Glutamatergic neuron (in vitro differentiated cells): ENCODE data around the gene FRMPD4. TPM values are rescaled to one million over a fixed set of nuclear protein-coding genes. Genes with fewer than 3 reads are reported as not detected.

ENCODE experiments used
- DNase-seq: peaks from one replicate; pipeline ENCODE4 v3.0.0; 2022
- H3K27ac Mint-ChIP-seq: one replicate; pipeline ENCODE4 v1.8.0; 2020; ENCODE audit warnings: mild to moderate bottlenecking, mixed read lengths, inconsistent platforms; ENCODE audit not compliant: unreplicated experiment
- H3K27me3 Mint-ChIP-seq: one replicate; pipeline ENCODE4 v1.8.0; 2020; ENCODE audit warnings: mild to moderate bottlenecking, moderate library complexity, mixed read lengths, inconsistent platforms; ENCODE audit not compliant: unreplicated experiment
- H3K36me3 Mint-ChIP-seq: one replicate; pipeline ENCODE4 v1.8.0; 2020; ENCODE audit warnings: mild to moderate bottlenecking, mixed read lengths, inconsistent platforms; ENCODE audit not compliant: unreplicated experiment
- H3K4me1 Mint-ChIP-seq: one replicate; pipeline ENCODE4 v1.8.0; 2020; ENCODE audit warnings: mild to moderate bottlenecking, low read depth, mixed read lengths, inconsistent platforms; ENCODE audit not compliant: unreplicated experiment
- H3K4me3 Mint-ChIP-seq: one replicate; pipeline ENCODE4 v1.8.0; 2020; ENCODE audit warnings: mild to moderate bottlenecking, mixed read lengths, inconsistent platforms; ENCODE audit not compliant: unreplicated experiment
- H3K9me3 Mint-ChIP-seq: one replicate; pipeline ENCODE4 v1.8.0; 2020; ENCODE audit warnings: mild to moderate bottlenecking, moderate library complexity, mixed read lengths, inconsistent platforms; ENCODE audit not compliant: unreplicated experiment
- total RNA-seq: library from RNA; stranded (reverse); fragmentation: NEBNext Ultra II Directional; extraction: Animal tissue kit (Norgen Biotek cat#: 25700); gene quantifications from one replicate; pipeline ENCODE4 v1.2.1, GENCODE V29; 2021; ENCODE audit not compliant: unreplicated experiment
- TF ChIP-seq, protein P1 (sequence below): fragments of 200-600 bp; sonication (generic); IDR thresholded peaks from one replicate; pipeline ENCODE4 v1.5.0; 2021; ENCODE audit not compliant: partially characterized antibody, unreplicated experiment

The FRMPD4 gene
- total RNA-seq, 1 donor from 2014 or later = 6.2 TPM

DNA sequence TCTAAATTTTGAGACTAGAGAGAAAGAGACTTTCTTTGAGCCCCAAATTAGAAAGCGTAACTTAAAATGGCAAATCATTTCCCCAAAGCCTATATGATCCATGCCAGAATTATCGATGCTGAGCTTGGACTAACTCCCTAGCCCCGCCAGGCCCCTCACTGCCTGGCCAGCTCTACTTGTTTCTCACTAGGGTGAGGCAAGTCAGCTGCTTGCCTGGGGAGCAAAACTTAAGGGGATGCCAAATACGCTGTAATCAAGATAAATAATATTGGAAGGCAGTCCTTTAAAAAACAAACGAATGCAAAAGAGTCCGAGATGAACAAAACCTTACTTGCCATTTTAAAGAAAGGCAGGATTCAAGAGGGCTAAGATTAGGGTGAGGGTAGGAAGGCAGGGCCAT, 236.0 kb downstream of the FRMPD4 start:
- Mint-ChIP-seq H3K4me1 (no peaks in the 10 kb centered on the region), H3K36me3 (no peaks in the 10 kb centered on the region)

GRCh38 chrX:12378253-12378652, 240.0 kb downstream of the FRMPD4 start:
- no peak for DNase-seq
- TF ChIP-seq, protein P1, sequence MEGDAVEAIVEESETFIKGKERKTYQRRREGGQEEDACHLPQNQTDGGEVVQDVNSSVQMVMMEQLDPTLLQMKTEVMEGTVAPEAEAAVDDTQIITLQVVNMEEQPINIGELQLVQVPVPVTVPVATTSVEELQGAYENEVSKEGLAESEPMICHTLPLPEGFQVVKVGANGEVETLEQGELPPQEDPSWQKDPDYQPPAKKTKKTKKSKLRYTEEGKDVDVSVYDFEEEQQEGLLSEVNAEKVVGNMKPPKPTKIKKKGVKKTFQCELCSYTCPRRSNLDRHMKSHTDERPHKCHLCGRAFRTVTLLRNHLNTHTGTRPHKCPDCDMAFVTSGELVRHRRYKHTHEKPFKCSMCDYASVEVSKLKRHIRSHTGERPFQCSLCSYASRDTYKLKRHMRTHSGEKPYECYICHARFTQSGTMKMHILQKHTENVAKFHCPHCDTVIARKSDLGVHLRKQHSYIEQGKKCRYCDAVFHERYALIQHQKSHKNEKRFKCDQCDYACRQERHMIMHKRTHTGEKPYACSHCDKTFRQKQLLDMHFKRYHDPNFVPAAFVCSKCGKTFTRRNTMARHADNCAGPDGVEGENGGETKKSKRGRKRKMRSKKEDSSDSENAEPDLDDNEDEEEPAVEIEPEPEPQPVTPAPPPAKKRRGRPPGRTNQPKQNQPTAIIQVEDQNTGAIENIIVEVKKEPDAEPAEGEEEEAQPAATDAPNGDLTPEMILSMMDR = no peak
- no peaks in the 10 kb centered on the region for H3K36me3 Mint-ChIP-seq
- H3K27me3 Mint-ChIP-seq = no peaks in the 10 kb centered on the region
- no peaks in the 10 kb centered on the region for H3K4me1 Mint-ChIP-seq
- H3K27ac Mint-ChIP-seq = no peak overlapping the region
- no peaks in the 10 kb centered on the region for H3K9me3 Mint-ChIP-seq
- H3K4me3 Mint-ChIP-seq = no peak overlapping the region

More for the DNA sequence above, 236.0 kb downstream of the FRMPD4 start:
- Mint-ChIP-seq H3K9me3 (no peaks in the 10 kb centered on the region), H3K27ac (no peak overlapping the region), H3K27me3 (no peaks in the 10 kb centered on the region), H3K4me3 (no peak overlapping the region)
- TF ChIP-seq, protein P1 = no peak
- DNase-seq = no peak

- H3K9me3 Mint-ChIP-seq = no peaks in the 10 kb centered on the region
- TF ChIP-seq, protein P1 = no peak
- H3K36me3 Mint-ChIP-seq = no peaks in the 10 kb centered on the region
- no peak for DNase-seq
- H3K27me3 Mint-ChIP-seq = no peaks in the 10 kb centered on the region
- H3K27ac Mint-ChIP-seq = no peak overlapping the region
- no peak overlapping the region for H3K4me3 Mint-ChIP-seq
- no peaks in the 10 kb centered on the region for H3K4me1 Mint-ChIP-seq
These were observed 240.4 kb downstream of the FRMPD4 start for GRCh38 chrX:12378706-12379105.

- no peaks in the 10 kb centered on the region for H3K27me3 Mint-ChIP-seq
- TF ChIP-seq, protein P1 = no peak
- H3K4me1 Mint-ChIP-seq = no peaks in the 10 kb centered on the region
- H3K36me3 Mint-ChIP-seq = no peaks in the 10 kb centered on the region
- DNase-seq = no peak
- no peak overlapping the region for H3K27ac Mint-ChIP-seq
- no peaks in the 10 kb centered on the region for H3K9me3 Mint-ChIP-seq
- H3K4me3 Mint-ChIP-seq = no peak overlapping the region
These were observed 241.4 kb downstream of the FRMPD4 start for GRCh38 chrX:12379671-12380070.

- no peak for DNase-seq
- TF ChIP-seq, protein P1 = no peak
- no peak overlapping the region for H3K4me3 Mint-ChIP-seq
- no peaks in the 10 kb centered on the region for H3K4me1 Mint-ChIP-seq
- no peak overlapping the region for H3K27ac Mint-ChIP-seq
- no peaks in the 10 kb centered on the region for H3K36me3 Mint-ChIP-seq
- no peaks in the 10 kb centered on the region for H3K27me3 Mint-ChIP-seq
- no peaks in the 10 kb centered on the region for H3K9me3 Mint-ChIP-seq
These were observed 244.9 kb downstream of the FRMPD4 start for GRCh38 chrX:12383196-12383595.
